Measurements from ENCODE around the gene DTX4.
A peak's percentile ranks its signal among the peaks of the same experiment; 100 is the strongest.

Gene DTX4

GRCh38 chr11:59173080-59173963, 1.4 kb downstream of the DTX4 start:
- DNase-seq, result peak; percentile 42

- peak; percentile 42 for DNase-seq
Observed at GRCh38 chr11:59173964-59174663, 2.2 kb downstream of the DTX4 start.

- DNase-seq, result peak; percentile 38
Observed at GRCh38 chr11:59174664-59175033, 2.7 kb downstream of the DTX4 start.

GRCh38 chr11:59175091-59175501, 3.2 kb downstream of the DTX4 start:
- DNase-seq, result no peak

DNA sequence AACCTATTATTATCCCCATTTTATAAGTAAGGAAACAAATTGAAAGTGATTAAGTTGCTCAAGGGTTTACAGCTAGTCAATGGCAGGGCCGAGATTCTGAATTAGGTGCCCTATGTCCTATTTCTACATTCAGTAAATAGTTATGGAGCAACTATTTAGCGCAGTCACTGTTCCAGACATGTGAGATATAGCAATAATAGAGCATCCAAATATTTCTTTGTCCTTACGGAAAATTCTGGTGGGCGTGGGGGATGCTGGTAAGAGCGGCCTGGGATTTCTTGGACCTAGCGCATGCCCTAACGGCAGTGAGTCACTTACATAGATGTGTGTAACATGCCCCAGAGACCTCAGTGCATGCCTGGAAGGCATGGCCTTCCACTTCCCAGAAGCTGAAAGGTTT, 4.4 kb downstream of the DTX4 start:
- no peak for DNase-seq

DNA sequence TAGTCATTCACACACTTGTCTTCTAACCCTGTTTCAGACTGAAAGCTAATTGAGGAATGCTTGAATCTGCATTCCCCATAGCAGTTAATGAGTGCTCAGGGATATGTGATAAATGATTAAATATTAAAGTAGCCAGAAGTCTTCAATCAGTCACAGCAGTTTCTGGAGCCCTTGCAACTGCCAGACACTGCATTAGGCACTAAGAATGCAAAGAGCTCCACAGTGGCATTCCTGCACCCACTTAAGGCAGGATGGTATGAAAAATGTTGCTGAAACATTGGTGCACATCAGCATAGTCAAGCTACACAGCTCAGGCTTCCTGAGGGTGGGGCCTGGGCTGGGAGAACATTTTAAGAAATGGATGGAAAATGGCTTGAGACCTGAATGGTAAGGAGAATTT, 6.5 kb downstream of the DTX4 start:
- DNase-seq, result no peak

- DNase-seq, result no peak
Observed at GRCh38 chr11:59179121-59179520, 7.2 kb downstream of the DTX4 start.

- DNase-seq, result no peak
Observed at GRCh38 chr11:59180168-59180776, 8.3 kb downstream of the DTX4 start.

DNA sequence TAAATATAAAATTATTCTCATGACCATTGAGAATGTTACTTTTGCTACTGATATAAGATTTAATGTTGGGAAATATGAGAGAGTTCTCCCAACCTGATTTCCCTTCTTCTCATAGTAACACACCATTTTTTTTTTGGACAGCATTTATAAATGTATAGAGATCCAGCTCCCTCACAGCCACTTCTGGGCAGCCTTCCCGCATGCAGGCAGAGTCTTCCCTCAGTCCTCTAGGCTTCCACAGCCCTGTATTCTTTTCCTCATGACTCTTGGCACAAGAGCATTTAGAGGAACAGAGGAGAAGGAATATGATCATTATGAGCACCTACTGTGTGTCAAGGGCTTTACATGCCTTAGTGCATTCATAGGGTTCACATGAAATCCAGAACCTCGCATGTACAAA, 9.0 kb downstream of the DTX4 start:
- DNase-seq, result no peak

- DNase-seq, result no peak
Observed at GRCh38 chr11:59181746-59182456, 10.0 kb downstream of the DTX4 start.

GRCh38 chr11:59182457-59183151, 10.7 kb downstream of the DTX4 start:
- DNase-seq, result no peak

- no peak for DNase-seq
Observed at GRCh38 chr11:59183771-59184170, 11.8 kb downstream of the DTX4 start.

- no peak for DNase-seq
Observed at GRCh38 chr11:59184691-59185339, 12.9 kb downstream of the DTX4 start.

GRCh38 chr11:59185386-59185945, 13.5 kb downstream of the DTX4 start:
- no peak for DNase-seq

- no peak for DNase-seq
Observed at GRCh38 chr11:59186130-59186594, 14.2 kb downstream of the DTX4 start.

DNA sequence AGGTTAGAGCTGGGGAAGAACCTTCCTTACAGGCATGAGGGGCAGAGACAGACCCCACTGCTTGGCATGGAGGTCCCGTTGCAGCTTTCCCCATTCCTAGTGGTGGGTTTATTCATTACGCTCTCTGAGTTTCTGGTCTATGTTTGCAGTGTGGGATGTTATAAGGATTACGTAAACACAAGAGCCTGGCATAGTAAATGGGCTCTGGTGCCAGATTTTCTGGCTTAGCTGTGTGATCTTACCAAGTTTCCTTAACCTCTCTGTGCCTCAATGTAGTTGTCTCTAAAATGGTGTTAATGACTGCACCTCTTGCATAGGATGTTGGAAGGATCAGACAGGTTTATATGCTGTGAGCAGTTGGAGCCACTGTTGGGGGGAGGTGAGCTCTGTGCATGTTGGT, 15.1 kb downstream of the DTX4 start:
- no peak for DNase-seq

- DNase-seq, result no peak
Observed at GRCh38 chr11:59187587-59187986, 15.7 kb downstream of the DTX4 start.

GRCh38 chr11:59188954-59189353, 17.0 kb downstream of the DTX4 start:
- peak; percentile 39 for DNase-seq

DNA sequence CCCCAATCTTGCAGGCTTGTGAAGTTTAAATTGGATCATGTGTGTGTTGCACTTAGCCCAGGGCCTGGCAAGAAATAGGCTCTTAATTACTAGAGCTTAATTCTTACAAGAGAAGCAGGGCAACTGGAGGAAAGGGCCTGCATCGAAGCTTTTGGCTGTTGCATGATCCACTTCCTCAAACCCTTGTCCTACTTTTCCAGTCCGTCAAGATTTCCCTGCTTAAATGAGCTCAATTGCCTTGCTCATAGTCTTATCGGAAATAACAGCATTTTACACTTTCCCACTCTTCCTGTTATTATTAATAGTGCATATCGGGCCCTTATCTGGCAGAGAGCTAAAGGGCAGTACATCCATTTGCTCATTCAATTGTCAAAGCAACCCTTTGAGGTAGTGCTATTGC, 18.1 kb downstream of the DTX4 start:
- DNase-seq, result no peak

- no peak for DNase-seq
Observed at GRCh38 chr11:59191095-59191494, 19.2 kb downstream of the DTX4 start.

- DNase-seq, result no peak
Observed at GRCh38 chr11:59191890-59192289, 20.0 kb downstream of the DTX4 start.
